ENCODE results near the gene SH2D4B.
"Not testable (repeated sequence)": the region's sequence is repeated elsewhere in the genome, so short reads cannot be mapped to it uniquely, and the experiment has no call there.

The SH2D4B gene

GRCh38 chr10:80526218-80526617 is 11.5 kb upstream of the SH2D4B start:
- DNase-seq: no peak

- no peak for DNase-seq
Observed at GRCh38 chr10:80526742-80527141, 11.0 kb upstream of the SH2D4B start.

GRCh38 chr10:80528185-80528700 is 9.5 kb upstream of the SH2D4B start:
- no peak for DNase-seq

- DNase-seq: no peak
Observed at GRCh38 chr10:80528901-80529300, 8.8 kb upstream of the SH2D4B start.

- DNase-seq: no peak
Observed at GRCh38 chr10:80529604-80530003, 8.1 kb upstream of the SH2D4B start.

GRCh38 chr10:80530251-80530650 is 7.5 kb upstream of the SH2D4B start:
- DNase-seq: no peak

GRCh38 chr10:80530816-80531215 is 6.9 kb upstream of the SH2D4B start:
- no peak for DNase-seq

GRCh38 chr10:80532571-80532970 is 5.1 kb upstream of the SH2D4B start:
- DNase-seq: no peak

GRCh38 chr10:80534059-80534458 is 3.6 kb upstream of the SH2D4B start:
- DNase-seq: not testable (repeated sequence)

GRCh38 chr10:80534646-80535045 is 3.1 kb upstream of the SH2D4B start:
- DNase-seq: not testable (repeated sequence)

GRCh38 chr10:80535671-80536360 is 1.9 kb upstream of the SH2D4B start:
- DNase-seq: peak; percentile 43

- no peak for DNase-seq
Observed at GRCh38 chr10:80536361-80536835, 1.3 kb upstream of the SH2D4B start.

- DNase-seq: no peak
Observed at GRCh38 chr10:80537086-80537735, 491 bp upstream of the SH2D4B start.

GRCh38 chr10:80538481-80539185 is 931 bp downstream of the SH2D4B start:
- no peak for DNase-seq

GRCh38 chr10:80539421-80540031 is 1.8 kb downstream of the SH2D4B start:
- DNase-seq: no peak

- DNase-seq: no peak
Observed at GRCh38 chr10:80540136-80540535, 2.4 kb downstream of the SH2D4B start.

- DNase-seq: no peak
Observed at GRCh38 chr10:80540618-80540980, 2.9 kb downstream of the SH2D4B start.

- no peak for DNase-seq
Observed at GRCh38 chr10:80540981-80541750, 3.5 kb downstream of the SH2D4B start.

- no peak for DNase-seq
Observed at GRCh38 chr10:80542053-80542452, 4.4 kb downstream of the SH2D4B start.

- DNase-seq: no peak
Observed at GRCh38 chr10:80542652-80543318, 5.1 kb downstream of the SH2D4B start.

GRCh38 chr10:80543319-80543672 is 5.6 kb downstream of the SH2D4B start:
- DNase-seq: not testable (repeated sequence)

Measured in NCI-H1092 (cell line).